CD4-positive, alpha-beta T cell (primary cell): ENCODE data around the gene DEPDC4. TPM values are rescaled to one million over a fixed set of nuclear protein-coding genes. Genes with fewer than 3 reads are reported as not detected.

Source experiments
- ATAC-seq: fragments of 200-7000 bp; cut with Tn5 transposase; one replicate; pipeline ENCODE4 v1.10.0; 2022; ENCODE audit warnings: mild to moderate bottlenecking; ENCODE audit not compliant: poor library complexity
- CTCF ChIA-PET: fragments of 350-600 bp; sonication (Branson Sonifier 250); formaldehyde crosslinking; loops from one replicate; lab custom pipeline; 2021; ENCODE audit warnings: antibody characterized with exemption, inconsistent platforms; lab: Charles Lee
- POLR2A ChIA-PET: fragments of 350-600 bp; sonication (Branson Sonifier 250); formaldehyde crosslinking; loops from one replicate; lab custom pipeline; 2021; ENCODE audit warnings: antibody characterized with exemption, inconsistent platforms; lab: Charles Lee
- DNase-seq, 14 experiments: peaks; one replicate each; pipeline ENCODE4 v3.0.0-alpha.2; 2013 to 2020; ENCODE audit warnings: mixed read lengths in 2 of 14
- H3K27ac ChIP-seq, 2 donors: one replicate each; pipeline versions ENCODE4 v1.5.1 to v1.7.0; 2013; ENCODE audit warnings: low read length in 2 of 2, low read depth in 1 of 2, mild to moderate bottlenecking in 1 of 2
- H3K27me3 ChIP-seq, 2 experiments: 1 replicate in 1 of 2; 2 replicates in 1 of 2; pipeline versions ENCODE4 v1.6.1 to v1.7.0; 2013; ENCODE audit warnings: low read length in 2 of 2, control low read depth in 1 of 2, mild to moderate bottlenecking in 1 of 2, moderate library complexity in 1 of 2; ENCODE audit not compliant: insufficient read depth in 2 of 2, control insufficient read depth in 1 of 2
- H3K36me3 ChIP-seq: one replicate; pipeline ENCODE4 v1.6.1; 2013; ENCODE audit warnings: low read length, control low read depth; ENCODE audit not compliant: insufficient read depth
- H3K4me1 ChIP-seq: one replicate; pipeline ENCODE4 v1.6.1; 2013; ENCODE audit warnings: low read length, control low read depth; ENCODE audit not compliant: insufficient read depth
- H3K4me3 ChIP-seq: one replicate; pipeline ENCODE4 v1.5.1; 2013; ENCODE audit warnings: mild to moderate bottlenecking, low read length, moderate library complexity
- H3K9me3 ChIP-seq, 2 experiments: 1 replicate in 1 of 2; 2 replicates in 1 of 2; pipeline versions ENCODE4 v1.6.1 to v1.7.0; 2013; ENCODE audit warnings: low read length in 2 of 2, mild to moderate bottlenecking in 2 of 2, control low read depth in 1 of 2, moderate library complexity in 1 of 2; ENCODE audit not compliant: control insufficient read depth in 1 of 2, insufficient read depth in 1 of 2
- H3K27ac Mint-ChIP-seq: one replicate; pipeline ENCODE4 v1.8.0; 2020; ENCODE audit warnings: mixed read lengths
- H3K27me3 Mint-ChIP-seq: one replicate; pipeline ENCODE4 v1.8.0; 2021; ENCODE audit warnings: mixed read lengths
- H3K36me3 Mint-ChIP-seq: one replicate; pipeline ENCODE4 v1.8.0; 2021; ENCODE audit warnings: low read depth, mixed read lengths
- H3K4me1 Mint-ChIP-seq: one replicate; pipeline ENCODE4 v1.8.0; 2021; ENCODE audit warnings: low read depth, mixed read lengths
- H3K4me3 Mint-ChIP-seq: one replicate; pipeline ENCODE4 v1.8.0; 2020; ENCODE audit warnings: mild to moderate bottlenecking, mixed read lengths
- H3K9me3 Mint-ChIP-seq: one replicate; pipeline ENCODE4 v1.8.0; 2020; ENCODE audit warnings: mixed read lengths
- CTCF ChIP-seq: fragments of 200-600 bp; IDR thresholded peaks from one replicate; pipeline ENCODE4 v1.8.0; 2022; ENCODE audit warnings: antibody characterized with exemption, mild to moderate bottlenecking
- intact Hi-C, 2 experiments: fragments of 100-400 bp; cut with DNase I in 1 of 2; cut with micrococcal nuclease in 1 of 2; formaldehyde crosslinking; loops; one replicate each; pipeline versions ENCODE4 v1.15.1 to v1.9.0; 2023 to 2025; cut with DNase I, micrococcal nuclease
- total RNA-seq, 174 experiments: library from RNA in 2 of 174; stranded (reverse) in 2 of 174; gene quantifications; one replicate each; pipeline ENCODE4 v1.2.3 and lab custom pipeline; 2021 to 2026

The DEPDC4 gene
- total RNA-seq, 2 experiments from 2014 or later = 0.27 to 0.50 TPM

- Histone ChIP-seq H3K27ac (no peak overlapping the region), H3K27me3 (no peaks in the 10 kb centered on the region), H3K9me3 (no peaks in the 10 kb centered on the region), H3K36me3 (no peaks in the 10 kb centered on the region), H3K4me1 (no peaks in the 10 kb centered on the region), H3K4me3 (no peak overlapping the region)
- Mint-ChIP-seq H3K4me1 (no peaks in the 10 kb centered on the region), H3K36me3 (no peaks in the 10 kb centered on the region), H3K9me3 (no peaks in the 10 kb centered on the region), H3K4me3 (no peak overlapping the region), H3K27me3 (no peaks in the 10 kb centered on the region), H3K27ac (no peak overlapping the region)
- intact Hi-C loops = no loop called here
- ChIA-PET POLR2A (no interaction called here), CTCF (no interaction called here)
- DNase-seq (no peak), ATAC-seq (no peak)
- no peak for TF ChIP-seq CTCF
Observed at GRCh38 chr12:100253437-100253836, 13.4 kb downstream of the DEPDC4 start.

GRCh38 chr12:100251917-100252316, 15.0 kb downstream of the DEPDC4 start:
- Histone ChIP-seq H3K27me3 (no peaks in the 10 kb centered on the region), H3K4me1 (no peaks in the 10 kb centered on the region), H3K4me3 (no peak overlapping the region), H3K36me3 (no peaks in the 10 kb centered on the region), H3K27ac (no peak overlapping the region), H3K9me3 (no peaks in the 10 kb centered on the region)
- Mint-ChIP-seq H3K4me1 (no peaks in the 10 kb centered on the region), H3K27me3 (no peaks in the 10 kb centered on the region), H3K4me3 (no peak overlapping the region), H3K27ac (no peak overlapping the region), H3K36me3 (no peaks in the 10 kb centered on the region), H3K9me3 (no peaks in the 10 kb centered on the region)
- TF ChIP-seq CTCF = no peak
- ATAC-seq (no peak), DNase-seq (no peak)
- CTCF ChIA-PET = no interaction called here
- POLR2A ChIA-PET = no interaction called here
- intact Hi-C loops = no loop called here

DNA sequence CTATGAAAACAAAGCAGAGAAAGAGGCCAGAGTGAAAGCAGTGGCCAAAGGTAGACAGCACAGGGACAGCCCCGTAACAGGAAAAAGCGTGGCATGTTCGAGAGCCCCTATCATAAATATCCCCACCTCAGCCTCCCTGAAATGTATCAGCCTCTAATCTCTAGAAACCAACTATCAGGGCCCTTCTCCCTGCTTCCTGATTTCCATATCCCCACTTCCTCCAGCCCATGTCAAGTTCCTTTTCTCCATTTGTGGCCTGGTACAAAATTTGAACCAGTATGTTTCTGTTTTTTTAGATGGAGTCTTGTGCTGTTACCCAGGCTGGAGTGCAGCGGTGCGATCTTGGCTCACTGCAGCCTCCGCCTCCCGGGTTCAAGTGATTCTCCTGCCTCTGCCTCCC, 16.9 kb downstream of the DEPDC4 start:
- Mint-ChIP-seq H3K9me3 (no peaks in the 10 kb centered on the region), H3K36me3 (no peaks in the 10 kb centered on the region), H3K27me3 (no peaks in the 10 kb centered on the region), H3K4me1 (no peaks in the 10 kb centered on the region), H3K27ac (no peak overlapping the region), H3K4me3 (no peak overlapping the region)
- Histone ChIP-seq H3K4me3 (no peak overlapping the region), H3K9me3 (no peaks in the 10 kb centered on the region), H3K36me3 (no peaks in the 10 kb centered on the region), H3K27me3 (no peaks in the 10 kb centered on the region), H3K27ac (no peak overlapping the region), H3K4me1 (no peaks in the 10 kb centered on the region)
- intact Hi-C loops = no loop called here
- ATAC-seq = no peak
- POLR2A ChIA-PET = no interaction called here
- no peak for DNase-seq
- CTCF ChIA-PET = no interaction called here
- TF ChIP-seq CTCF = no peak
